CD4-positive, alpha-beta memory T cell (primary cell): ENCODE measurements around the gene EVL. TPM values are rescaled to one million over a fixed set of nuclear protein-coding genes. Genes with fewer than 3 reads are reported as not detected.

Experiments
- CTCF ChIA-PET: fragments of 350-600 bp; sonication (Branson Sonifier 250); formaldehyde crosslinking; loops from one replicate; lab custom pipeline; 2021; ENCODE audit warnings: inconsistent platforms; ENCODE audit not compliant: partially characterized antibody; lab: Charles Lee
- POLR2A ChIA-PET: fragments of 350-600 bp; sonication (Branson Sonifier 250); formaldehyde crosslinking; loops from one replicate; lab custom pipeline; 2021; ENCODE audit not compliant: partially characterized antibody; lab: Charles Lee
- DNase-seq, 5 donors: peaks; one replicate each; pipeline versions ENCODE4 v3.0.0 to v3.0.0-alpha.2; 2020 to 2022; ENCODE audit warnings: mixed read lengths in 1 of 5
- H3K27ac ChIP-seq: one replicate; pipeline ENCODE4 v1.7.0; 2013; ENCODE audit warnings: low read depth, low read length
- H3K27me3 ChIP-seq: 2 replicates; pipeline ENCODE4 v1.7.0; 2013; ENCODE audit warnings: mild to moderate bottlenecking, low read length, moderate library complexity; ENCODE audit not compliant: insufficient read depth
- H3K36me3 ChIP-seq: 2 replicates; pipeline ENCODE4 v1.7.0; 2013; ENCODE audit warnings: mild to moderate bottlenecking, low read length, moderate library complexity; ENCODE audit not compliant: insufficient read depth
- H3K4me1 ChIP-seq: 2 replicates; pipeline ENCODE4 v1.7.0; 2013; ENCODE audit warnings: mild to moderate bottlenecking, low read length, moderate library complexity; ENCODE audit not compliant: insufficient read depth
- H3K4me3 ChIP-seq, 2 donors: one replicate each; pipeline ENCODE4 v1.7.0; 2013; ENCODE audit warnings: low read length in 2 of 2, mild to moderate bottlenecking in 1 of 2
- H3K9me3 ChIP-seq, 2 donors: one replicate each; pipeline ENCODE4 v1.7.0; 2013; ENCODE audit warnings: low read length in 2 of 2, control low read depth in 1 of 2; ENCODE audit not compliant: control insufficient read depth in 1 of 2
- H3K27ac Mint-ChIP-seq, 7 donors: one replicate each; pipeline ENCODE4 v1.8.0; 2020 to 2021; ENCODE audit warnings: mixed read lengths in 7 of 7, mild to moderate bottlenecking in 6 of 7, inconsistent platforms in 3 of 7, moderate library complexity in 3 of 7
- H3K27me3 Mint-ChIP-seq, 2 donors: one replicate each; pipeline ENCODE4 v1.8.0; 2020 to 2021; ENCODE audit warnings: mixed read lengths in 2 of 2
- H3K36me3 Mint-ChIP-seq, 2 donors: one replicate each; pipeline ENCODE4 v1.8.0; 2020 to 2021; ENCODE audit warnings: mixed read lengths in 2 of 2, inconsistent platforms in 1 of 2, mild to moderate bottlenecking in 1 of 2
- H3K4me1 Mint-ChIP-seq, 4 donors: one replicate each; pipeline ENCODE4 v1.8.0; 2020 to 2021; ENCODE audit warnings: mixed read lengths in 4 of 4, mild to moderate bottlenecking in 1 of 4
- H3K4me3 Mint-ChIP-seq, 8 donors: one replicate each; pipeline ENCODE4 v1.8.0; 2020 to 2021; ENCODE audit warnings: mixed read lengths in 8 of 8, mild to moderate bottlenecking in 7 of 8, moderate library complexity in 6 of 8, inconsistent platforms in 3 of 8
- H3K9me3 Mint-ChIP-seq, 8 donors: one replicate each; pipeline ENCODE4 v1.8.0; 2020 to 2021; ENCODE audit warnings: mixed read lengths in 8 of 8, mild to moderate bottlenecking in 5 of 8, inconsistent platforms in 3 of 8, moderate library complexity in 1 of 8
- intact Hi-C: fragments of 100-400 bp; cut with micrococcal nuclease; formaldehyde crosslinking; loops from one replicate; pipeline ENCODE4 v1.15.1; 2023
- microRNA-seq: library from miRNA; unstranded; fragments of <30 nt; microRNA quantifications from one replicate; pipeline ENCODE4 v1.2.0, GENCODE V29; 2021; ENCODE audit warnings: borderline replicate concordance, borderline number of aligned reads, borderline microRNAs expressed, mixed read lengths
- polyA plus RNA-seq, 2 donors: library from polyadenylated mRNA; unstranded; fragments of 300-500 nt; fragmentation: Illumina TruSeq; gene quantifications; one replicate each; pipeline ENCODE4 v1.2.3, GENCODE V29; 2021
- total RNA-seq, 2 experiments: library from RNA; stranded (reverse); gene quantifications; one replicate each; pipeline ENCODE4 v1.2.3, GENCODE V29; 2021

EVL gene
- total and polyA plus RNA-seq, 4 experiments from 2014 or later: 81.8 to 1,352 (median 717) TPM

GRCh38 chr14:100192672-100193416 lies 127.6 kb downstream of the EVL start:
- intact Hi-C loops: loop anchor here (1.0 to 5.0 kb wide), 11 partner anchors 21 to 511 kb away; partner anchors contain the start of genes CYP46A1 and WDR25
- H3K9me3 Mint-ChIP-seq: peaks cover 0 to 2% (median 0%) of the 10 kb centered on the region in 8 donors
- no peaks in the 10 kb centered on the region for H3K36me3 Mint-ChIP-seq
- Histone ChIP-seq H3K4me3 (peak overlapping the region in 1 of 2 donors; percentile 46), H3K27ac (peak overlapping the region; percentile 65), H3K27me3 (no peaks in the 10 kb centered on the region), H3K36me3 (no peaks in the 10 kb centered on the region), H3K9me3 (no peaks in the 10 kb centered on the region), H3K4me1 (peaks cover 13% of the 10 kb centered on the region)
- no peaks in the 10 kb centered on the region for H3K27me3 Mint-ChIP-seq
- peak overlapping the region; percentile 81 to 96 (median 91) for H3K27ac Mint-ChIP-seq
- H3K4me3 Mint-ChIP-seq: peak overlapping the region; percentile 54 to 70 (median 66)
- peaks cover 7 to 19% (median 9%) of the 10 kb centered on the region in 4 donors for H3K4me1 Mint-ChIP-seq
- POLR2A ChIA-PET: interaction anchor here (0.6 to 3.4 kb wide), 26 partner anchors 21 to 218 kb away, joined by 3 to 44 read pairs (median 4); partner anchors contain the start of genes DEGS2, EVL and YY1
- CTCF ChIA-PET: interaction anchor here (0.5 to 7.9 kb wide), 54 partner anchors 8 to 222 kb away, joined by 3 to 116 read pairs (median 5); partner anchors contain the start of genes DEGS2 and EVL
- peak; percentile 99 to 100 (median 100) for DNase-seq

Small RNAs within 50 kb of the gene (microRNA-seq; reads per million reads assigned to microRNA genes)
- gene MIR151B (65.6 reads per million, percentile 63 among the genes with 10 or more reads in this experiment), gene MIR342 (29,328 reads per million, percentile 97 among the genes with 10 or more reads in this experiment)

Other genes with a start within 250 kb of the EVL start
- gene DEGS2, start 94.2 kb downstream of the EVL start, total RNA-seq: under 1 TPM in 1 of 2 experiments, not detected in 1; 0.14 TPM
- gene DEGS2, start 94.2 kb downstream of the EVL start, polyA plus RNA-seq: under 1 TPM in 1 of 2 donors, not detected in 1; 0.81 TPM
- gene YY1, start 173.7 kb downstream of the EVL start, total RNA-seq: 10 to 100 TPM; 85.5 to 90.3 TPM
- gene YY1, start 173.7 kb downstream of the EVL start, polyA plus RNA-seq: 10 to 100 TPM in 1 of 2 donors, 1 to 10 TPM in 1; 8.9 to 23.4 TPM
- gene SLC25A29, start 241.0 kb downstream of the EVL start, total RNA-seq: 1 to 10 TPM; 7.9 to 8.1 TPM
- gene SLC25A29, start 241.0 kb downstream of the EVL start, polyA plus RNA-seq: 1 to 10 TPM in 1 of 2 donors, under 1 TPM in 1; 0.08 to 1.5 TPM